Measurements from ENCODE around the gene MEIOB.

- TF ChIP-seq, protein P1, sequence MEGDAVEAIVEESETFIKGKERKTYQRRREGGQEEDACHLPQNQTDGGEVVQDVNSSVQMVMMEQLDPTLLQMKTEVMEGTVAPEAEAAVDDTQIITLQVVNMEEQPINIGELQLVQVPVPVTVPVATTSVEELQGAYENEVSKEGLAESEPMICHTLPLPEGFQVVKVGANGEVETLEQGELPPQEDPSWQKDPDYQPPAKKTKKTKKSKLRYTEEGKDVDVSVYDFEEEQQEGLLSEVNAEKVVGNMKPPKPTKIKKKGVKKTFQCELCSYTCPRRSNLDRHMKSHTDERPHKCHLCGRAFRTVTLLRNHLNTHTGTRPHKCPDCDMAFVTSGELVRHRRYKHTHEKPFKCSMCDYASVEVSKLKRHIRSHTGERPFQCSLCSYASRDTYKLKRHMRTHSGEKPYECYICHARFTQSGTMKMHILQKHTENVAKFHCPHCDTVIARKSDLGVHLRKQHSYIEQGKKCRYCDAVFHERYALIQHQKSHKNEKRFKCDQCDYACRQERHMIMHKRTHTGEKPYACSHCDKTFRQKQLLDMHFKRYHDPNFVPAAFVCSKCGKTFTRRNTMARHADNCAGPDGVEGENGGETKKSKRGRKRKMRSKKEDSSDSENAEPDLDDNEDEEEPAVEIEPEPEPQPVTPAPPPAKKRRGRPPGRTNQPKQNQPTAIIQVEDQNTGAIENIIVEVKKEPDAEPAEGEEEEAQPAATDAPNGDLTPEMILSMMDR (IDR thresholded peaks at IDR 0.05; ENCODE audit: poor library complexity): peak; percentile 71
- TF ChIP-seq EZH2phosphoT487 (IDR thresholded peaks at IDR 0.05; ENCODE audit: low read depth, severe bottlenecking, unreplicated experiment): no peak
These were observed 8.1 kb downstream of the MEIOB start for GRCh38 chr16:1863681-1864460.

Measured in hepatocyte (in vitro differentiated cells).